ENCODE data around the gene ENG. TPM values are rescaled to one million over a fixed set of nuclear protein-coding genes. Genes with fewer than 3 reads are reported as not detected.

The ENG gene
- total RNA-seq, 1 experiment from 2014 or later, result 25.1 TPM

- in situ Hi-C loops (cut with HindIII; ENCODE audit: low pct_unique_long_range_greater_than_20kb, low sequenced_read_pairs) (no loop called here), intact Hi-C loops (cut with micrococcal nuclease; ENCODE audit: unreplicated experiment) (no loop called here)
- ATAC-seq (no peak), DNase-seq (ENCODE audit: low read depth, low spot score) (no peak)
- no TSS peak for BruUV-seq (replicated peaks)
- H3K36me3 ChIP-seq (ENCODE audit: control insufficient read depth, insufficient read depth, low read length), result no peaks in the 10 kb centered on the region
- POLR2A ChIA-PET, result no interaction called here
- no peaks in the 10 kb centered on the region for H3K9me3 ChIP-seq (ENCODE audit: control insufficient read depth, insufficient read depth, low read depth, low read length)
- no peaks in the 10 kb centered on the region for H3K4me1 ChIP-seq (ENCODE audit: control insufficient read depth, insufficient read depth, low read length)
- CTCF ChIA-PET, result interaction anchor here (1.2 kb wide), 1 partner anchor 38 kb away, joined by 3 read pairs; the partner anchor contains the start of gene TOR2A
- no peak overlapping the region for H3K4me3 ChIP-seq (ENCODE audit: low read depth in 2 of 2, low read length in 2 of 2)
- no peak overlapping the region for H3K27ac ChIP-seq (ENCODE audit: low read length)
- H3K27me3 ChIP-seq (ENCODE audit: control insufficient read depth, insufficient read depth, low read length), result no peaks in the 10 kb centered on the region
- TF ChIP-seq REST (IDR thresholded peaks at IDR 0.05; ENCODE audit: insufficient read depth in 1 of 2, low read depth in 2 of 2, low read length in 1 of 2) (no peak), SIN3A (IDR thresholded peaks at IDR 0.05; ENCODE audit: borderline replicate concordance, insufficient read depth, low read depth, low read length) (no peak), CTCF (IDR thresholded peaks at IDR 0.05) (no peak), TCF7L2 (IDR thresholded peaks at IDR 0.05; ENCODE audit: low read depth, low read length) (no peak), POLR2AphosphoS5 (IDR thresholded peaks at IDR 0.05; ENCODE audit: low read depth, low read length) (no peak)
Measured at GRCh38 chr9:127772603-127773002, 81.9 kb downstream of the ENG start.

DNA sequence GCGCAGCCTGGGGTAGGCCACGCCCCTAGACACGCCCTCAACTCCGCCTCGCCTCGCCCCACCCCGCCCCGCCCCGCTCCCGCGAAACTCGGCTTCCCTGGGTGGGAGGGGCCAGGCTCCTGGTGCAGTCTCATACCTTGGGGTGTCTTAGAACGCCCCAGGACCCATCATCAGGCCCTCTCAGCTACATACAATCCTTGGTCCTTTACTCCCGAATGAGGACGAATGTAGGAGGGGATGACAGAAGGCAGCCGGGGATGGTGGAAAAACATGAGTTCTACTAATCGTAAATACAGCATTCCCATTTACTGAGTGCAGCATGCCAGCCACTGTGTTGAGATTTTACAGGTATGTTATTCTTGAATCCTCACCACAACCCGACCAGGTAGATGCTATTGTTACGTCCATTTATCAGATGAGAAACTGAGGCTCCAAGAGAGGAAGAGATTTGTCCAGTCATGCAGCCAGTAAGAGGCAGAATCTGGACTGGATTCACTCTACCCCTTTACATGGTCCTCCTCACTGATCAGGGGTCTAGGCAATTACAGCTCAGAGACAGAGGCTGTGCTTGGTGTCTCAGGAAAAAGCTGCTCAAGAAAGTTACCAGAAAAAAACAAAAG lies 82.8 kb downstream of the ENG start:
- intact Hi-C loops (cut with micrococcal nuclease; ENCODE audit: unreplicated experiment), result no loop called here
- peak overlapping the region; percentile 41 to 59 for H3K4me3 ChIP-seq (ENCODE audit: low read depth in 2 of 2, low read length in 2 of 2)
- ATAC-seq, result no peak
- POLR2A ChIA-PET, result interaction anchor here (0.5 to 0.7 kb wide), 2 partner anchors 154 to 482 kb away, joined by 3 to 5 read pairs; no protein-coding TSS in a partner anchor
- H3K4me1 ChIP-seq (ENCODE audit: control insufficient read depth, insufficient read depth, low read length), result no peaks in the 10 kb centered on the region
- no peaks in the 10 kb centered on the region for H3K27me3 ChIP-seq (ENCODE audit: control insufficient read depth, insufficient read depth, low read length)
- CTCF ChIA-PET, result interaction anchor here (0.6 to 1.2 kb wide), 3 partner anchors 16 to 37 kb away, joined by 3 to 4 read pairs (median 4); partner anchors contain the start of gene TOR2A
- in situ Hi-C loops (cut with HindIII; ENCODE audit: low pct_unique_long_range_greater_than_20kb, low sequenced_read_pairs), result no loop called here
- no TSS peak for BruUV-seq (replicated peaks)
- no peaks in the 10 kb centered on the region for H3K36me3 ChIP-seq (ENCODE audit: control insufficient read depth, insufficient read depth, low read length)
- TF ChIP-seq CTCF (IDR thresholded peaks at IDR 0.05) (no peak), POLR2AphosphoS5 (IDR thresholded peaks at IDR 0.05; ENCODE audit: low read depth, low read length) (no peak), TCF7L2 (IDR thresholded peaks at IDR 0.05; ENCODE audit: low read depth, low read length) (no peak), REST (IDR thresholded peaks at IDR 0.05; ENCODE audit: insufficient read depth in 1 of 2, low read depth in 2 of 2, low read length in 1 of 2) (no peak), SIN3A (IDR thresholded peaks at IDR 0.05; ENCODE audit: borderline replicate concordance, insufficient read depth, low read depth, low read length) (no peak)
- no peaks in the 10 kb centered on the region for H3K9me3 ChIP-seq (ENCODE audit: control insufficient read depth, insufficient read depth, low read depth, low read length)
- H3K27ac ChIP-seq (ENCODE audit: low read length), result no peak overlapping the region
- DNase-seq (ENCODE audit: low read depth, low spot score), result no peak
